OCI-LY7 (cell line): ENCODE data around the gene DSCAM. TPM values are rescaled to one million over a fixed set of nuclear protein-coding genes. Genes with fewer than 3 reads are reported as not detected.

ENCODE experiments used
- BruUV-seq: library from RNA; stranded (reverse); fragments of 400-500 nt; replicated peaks from 2 replicates; lab custom pipeline; 2021; lab: Mats Ljungman, UMichigan
- CTCF ChIA-PET: fragments of 300-600 bp; sonication (Branson Sonifier 250); formaldehyde crosslinking; loops from one replicate; lab custom pipeline; 2022; ENCODE audit warnings: antibody characterized with exemption; ENCODE audit not compliant: unreplicated experiment; lab: Charles Lee
- POLR2A ChIA-PET: fragments of 300-600 bp; sonication (Branson Sonifier 250); formaldehyde crosslinking; loops from one replicate; lab custom pipeline; 2022; ENCODE audit warnings: antibody characterized with exemption; lab: Charles Lee
- DNase-seq: peaks from one replicate; pipeline ENCODE4 v3.0.0-alpha.2; 2015; ENCODE audit warnings: low spot score
- H2AFZ ChIP-seq: fragments of 200-600 bp; sonication (generic), shearing (Covaris generic); 2 replicates; pipeline ENCODE4 v1.6.1; 2014; ENCODE audit warnings: mild to moderate bottlenecking, antibody characterized with exemption, low read length, moderate library complexity
- H3K27ac ChIP-seq: fragments of 200-600 bp; sonication (generic); 2 replicates; pipeline ENCODE4 v1.5.1; 2014; ENCODE audit warnings: mixed run types, low read depth, mild to moderate bottlenecking, moderate library complexity, low read length, inconsistent platforms; ENCODE audit not compliant: poor library complexity, severe bottlenecking
- H3K36me3 ChIP-seq: fragments of 200-600 bp; sonication (generic); 2 replicates; pipeline ENCODE4 v1.6.1; 2014; ENCODE audit warnings: mild to moderate bottlenecking, antibody characterized with exemption, low read length, moderate library complexity, mixed read lengths; ENCODE audit not compliant: insufficient read depth
- H3K4me1 ChIP-seq: fragments of 200-600 bp; sonication (generic); 2 replicates; pipeline ENCODE4 v1.5.1; 2014; ENCODE audit warnings: mild to moderate bottlenecking, low read length; ENCODE audit not compliant: insufficient read depth, poor library complexity, severe bottlenecking
- H3K4me2 ChIP-seq: fragments of 200-600 bp; sonication (generic); 2 replicates; pipeline ENCODE4 v1.6.1; 2014; ENCODE audit warnings: mild to moderate bottlenecking, low read length
- H3K4me3 ChIP-seq: fragments of 200-600 bp; sonication (generic); 2 replicates; pipeline ENCODE4 v1.5.1; 2014; ENCODE audit warnings: mild to moderate bottlenecking, low read depth, low read length; ENCODE audit not compliant: poor library complexity, severe bottlenecking
- H3K79me2 ChIP-seq: fragments of 200-600 bp; sonication (generic); 2 replicates; pipeline ENCODE4 v1.6.1; 2016; ENCODE audit warnings: low read depth, mild to moderate bottlenecking, low read length, moderate library complexity, mixed read lengths; ENCODE audit not compliant: insufficient read depth
- H3K9me2 ChIP-seq: fragments of 200-600 bp; sonication (generic); 2 replicates; pipeline ENCODE4 v1.6.1; 2016; ENCODE audit warnings: mild to moderate bottlenecking, low read length, mixed read lengths; ENCODE audit not compliant: insufficient read depth
- H3K9me3 ChIP-seq: fragments of 200-600 bp; sonication (generic); 2 replicates; pipeline ENCODE4 v1.6.1; 2014; ENCODE audit warnings: mild to moderate bottlenecking, mixed run types, low read length, mixed read lengths
- H4K20me1 ChIP-seq: fragments of 200-600 bp; sonication (generic); 2 replicates; pipeline ENCODE4 v1.6.1; 2014; ENCODE audit warnings: mild to moderate bottlenecking, antibody characterized with exemption, low read length, moderate library complexity, mixed read lengths; ENCODE audit not compliant: insufficient read depth
- CTCF ChIP-seq: fragments of 200-600 bp; sonication (generic); conservative IDR thresholded peaks from 2 replicates; pipeline ENCODE4 v1.5.1; 2014; ENCODE audit warnings: mild to moderate bottlenecking, antibody characterized with exemption, low read length, moderate library complexity, mixed read lengths
- EZH2phosphoT487 ChIP-seq: fragments of 200-600 bp; sonication (generic); IDR thresholded peaks from 2 replicates; pipeline ENCODE4 v1.6.1; 2018; ENCODE audit warnings: low read depth, borderline replicate concordance, mild to moderate bottlenecking, mixed run types, antibody characterized with exemption, low read length, moderate library complexity, mixed read lengths
- intact Hi-C: fragments of 100-400 bp; cut with micrococcal nuclease; formaldehyde crosslinking; loops from one replicate; pipeline ENCODE4 v1.10.0; 2022; ENCODE audit not compliant: unreplicated experiment
- total RNA-seq, 2 experiments: library from RNA; depleted of rRNA in 1 of 2; stranded (reverse); fragments of >200 nt in 1 of 2; shearing (Covaris generic) in 1 of 2; gene quantifications; 2 replicates each; pipeline ENCODE4 v1.2.3, GENCODE V29; 2014 to 2022

Gene DSCAM
- total RNA-seq, 2 experiments from 2014 or later = not detected

- Histone ChIP-seq H3K36me3 (no peaks in the 10 kb centered on the region), H3K9me3 (no peaks in the 10 kb centered on the region), H3K79me2 (no peaks in the 10 kb centered on the region), H3K9me2 (no peaks in the 10 kb centered on the region), H3K27ac (no peak overlapping the region), H3K4me3 (no peak overlapping the region), H4K20me1 (no peaks in the 10 kb centered on the region), H2AFZ (no peak overlapping the region), H3K4me2 (no peak overlapping the region), H3K4me1 (no peaks in the 10 kb centered on the region)
- BruUV-seq = no TSS peak
- intact Hi-C loops = no loop called here
- no peak for DNase-seq
- CTCF ChIA-PET = no interaction called here
- POLR2A ChIA-PET = no interaction called here
- TF ChIP-seq EZH2phosphoT487 (no peak), CTCF (no peak)
Observed at GRCh38 chr21:40635391-40635790, 211.6 kb downstream of the DSCAM start.

- H3K4me3 ChIP-seq = no peak overlapping the region
- no peaks in the 10 kb centered on the region for H3K9me3 ChIP-seq
- H2AFZ ChIP-seq = no peak overlapping the region
- no peak overlapping the region for H3K4me2 ChIP-seq
- H4K20me1 ChIP-seq = no peaks in the 10 kb centered on the region
- H3K36me3 ChIP-seq = no peaks in the 10 kb centered on the region
- H3K27ac ChIP-seq = no peak overlapping the region
- H3K4me1 ChIP-seq = no peaks in the 10 kb centered on the region
- DNase-seq = no peak
- TF ChIP-seq CTCF (no peak), EZH2phosphoT487 (no peak)
- no TSS peak for BruUV-seq
- ChIA-PET CTCF (interaction anchor here (0.5 kb wide), 1 partner anchor 13 kb away, joined by 3 read pairs; no protein-coding TSS in a partner anchor), POLR2A (interaction anchor here (0.6 kb wide), 1 partner anchor 619 kb away, joined by 4 read pairs; no protein-coding TSS in a partner anchor)
- intact Hi-C loops = no loop called here
- H3K9me2 ChIP-seq = no peaks in the 10 kb centered on the region
- H3K79me2 ChIP-seq = no peaks in the 10 kb centered on the region
Observed at GRCh38 chr21:40634141-40634540, 212.8 kb downstream of the DSCAM start.

- Histone ChIP-seq H3K9me3 (no peaks in the 10 kb centered on the region), H3K79me2 (no peaks in the 10 kb centered on the region), H3K4me2 (no peak overlapping the region), H3K27ac (no peak overlapping the region), H3K4me3 (no peak overlapping the region), H4K20me1 (no peaks in the 10 kb centered on the region), H3K36me3 (no peaks in the 10 kb centered on the region), H3K9me2 (no peaks in the 10 kb centered on the region), H3K4me1 (no peaks in the 10 kb centered on the region), H2AFZ (no peak overlapping the region)
- TF ChIP-seq EZH2phosphoT487 = no peak
- TF ChIP-seq CTCF = no peak
- no peak for DNase-seq
- POLR2A ChIA-PET = no interaction called here
- CTCF ChIA-PET = no interaction called here
- BruUV-seq = no TSS peak
- intact Hi-C loops = no loop called here
Observed at GRCh38 chr21:40633048-40633447, 213.9 kb downstream of the DSCAM start.
